Astrocyte of the cerebellum (primary cell): ENCODE measurements around the gene ANKEF1.

Source experiments
- DNase-seq: peaks from one replicate; pipeline ENCODE4 v3.0.0-alpha.2; 2011; ENCODE audit warnings: low read depth
- H3K4me3 ChIP-seq: 2 replicates; pipeline ENCODE4 v1.5.1; 2011; ENCODE audit warnings: mild to moderate bottlenecking, low read depth, low read length, moderate library complexity
- in situ Hi-C: cut with HindIII; loops from 2 replicates; pipeline ENCODE4 v1.10.0; 2017; ENCODE audit warnings: low sequenced_read_pairs
- TF ChIP-seq, protein P1 (sequence below): IDR thresholded peaks from 2 replicates; pipeline ENCODE4 v1.5.1; 2012; ENCODE audit warnings: low read length, low read depth, moderate library complexity, mild to moderate bottlenecking; ENCODE audit errors: missing control alignments

ANKEF1 gene

DNA sequence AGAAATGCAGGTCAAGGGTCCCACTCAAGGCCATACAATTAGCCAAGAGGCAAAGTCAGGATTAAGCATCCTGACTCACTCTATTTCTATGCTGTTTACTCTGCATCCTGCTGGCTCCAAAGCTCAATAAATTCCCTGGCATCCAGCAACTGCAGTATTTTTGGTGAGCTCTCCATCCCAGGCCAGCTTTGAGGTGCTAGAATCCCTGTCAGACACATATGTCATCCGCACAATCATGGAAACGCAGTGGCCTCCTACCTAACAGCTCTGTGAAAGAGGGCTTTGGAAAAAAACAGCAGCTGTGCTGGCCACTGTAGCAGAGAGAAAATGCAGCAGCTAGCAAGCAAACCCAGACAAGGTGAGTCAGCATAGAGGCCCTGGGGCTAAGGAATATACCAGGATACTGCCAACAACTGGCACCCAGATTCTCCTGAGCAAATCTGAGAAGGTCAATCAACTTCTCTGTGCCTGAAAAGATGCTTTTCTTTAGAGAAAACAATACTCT is 58.4 kb downstream of the ANKEF1 start:
- in situ Hi-C loops = no loop called here
- DNase-seq = peak; percentile 53
- TF ChIP-seq, protein P1, sequence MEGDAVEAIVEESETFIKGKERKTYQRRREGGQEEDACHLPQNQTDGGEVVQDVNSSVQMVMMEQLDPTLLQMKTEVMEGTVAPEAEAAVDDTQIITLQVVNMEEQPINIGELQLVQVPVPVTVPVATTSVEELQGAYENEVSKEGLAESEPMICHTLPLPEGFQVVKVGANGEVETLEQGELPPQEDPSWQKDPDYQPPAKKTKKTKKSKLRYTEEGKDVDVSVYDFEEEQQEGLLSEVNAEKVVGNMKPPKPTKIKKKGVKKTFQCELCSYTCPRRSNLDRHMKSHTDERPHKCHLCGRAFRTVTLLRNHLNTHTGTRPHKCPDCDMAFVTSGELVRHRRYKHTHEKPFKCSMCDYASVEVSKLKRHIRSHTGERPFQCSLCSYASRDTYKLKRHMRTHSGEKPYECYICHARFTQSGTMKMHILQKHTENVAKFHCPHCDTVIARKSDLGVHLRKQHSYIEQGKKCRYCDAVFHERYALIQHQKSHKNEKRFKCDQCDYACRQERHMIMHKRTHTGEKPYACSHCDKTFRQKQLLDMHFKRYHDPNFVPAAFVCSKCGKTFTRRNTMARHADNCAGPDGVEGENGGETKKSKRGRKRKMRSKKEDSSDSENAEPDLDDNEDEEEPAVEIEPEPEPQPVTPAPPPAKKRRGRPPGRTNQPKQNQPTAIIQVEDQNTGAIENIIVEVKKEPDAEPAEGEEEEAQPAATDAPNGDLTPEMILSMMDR = no peak

DNA sequence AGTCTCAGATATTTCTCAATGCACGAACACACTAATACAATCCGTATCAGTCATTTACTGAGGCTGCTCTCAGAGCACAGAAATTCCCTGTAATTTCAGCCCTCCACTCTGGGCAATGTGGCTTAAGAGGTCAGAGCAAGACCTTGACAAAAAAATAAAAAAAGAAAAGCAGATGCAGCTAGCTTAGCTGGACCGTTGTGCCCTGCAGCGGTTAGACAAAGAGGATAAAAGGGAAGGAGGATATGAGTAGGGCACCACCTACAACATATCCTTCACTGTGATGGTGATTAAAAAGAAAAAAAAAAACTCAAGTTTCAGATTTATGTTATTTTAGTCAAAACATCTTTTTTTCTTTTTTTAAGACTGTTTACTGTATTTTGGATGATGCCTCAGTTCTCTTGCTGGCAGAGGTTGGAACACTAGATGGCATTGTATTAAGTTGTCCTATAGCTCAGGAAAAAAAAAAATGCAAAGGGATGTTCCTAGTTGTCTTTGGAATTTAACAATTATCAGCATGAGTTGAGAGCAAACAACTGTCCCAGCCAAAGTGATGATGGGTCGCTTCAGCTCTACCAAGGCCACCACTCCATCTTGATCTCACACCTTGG is 59.9 kb downstream of the ANKEF1 start:
- in situ Hi-C loops = no loop called here
- TF ChIP-seq, protein P1 = peak; percentile 6
- no peak for DNase-seq
- no peak overlapping the region for H3K4me3 ChIP-seq

More for the DNA sequence above, 58.4 kb downstream of the ANKEF1 start:
- H3K4me3 ChIP-seq = no peak overlapping the region

DNA sequence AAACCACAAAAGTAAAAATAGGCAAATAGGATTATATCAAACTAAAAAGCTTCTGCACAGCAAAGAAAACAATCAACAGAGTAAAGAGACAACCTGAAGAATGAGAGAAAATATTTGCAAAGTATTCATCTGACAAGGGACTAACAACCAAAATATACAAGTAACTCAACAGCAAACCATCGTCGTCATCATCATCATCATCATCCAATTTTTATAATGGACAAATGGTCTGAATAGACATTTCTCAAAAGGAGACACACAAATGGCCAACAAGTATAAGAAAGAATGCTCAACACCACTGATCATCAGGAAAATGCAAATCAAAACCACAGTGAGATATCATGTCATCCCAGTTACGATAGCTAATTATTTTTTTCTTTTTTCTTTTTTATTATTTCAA is 62.0 kb downstream of the ANKEF1 start:
- DNase-seq = no peak
- in situ Hi-C loops = no loop called here
- TF ChIP-seq, protein P1 = no peak

DNA sequence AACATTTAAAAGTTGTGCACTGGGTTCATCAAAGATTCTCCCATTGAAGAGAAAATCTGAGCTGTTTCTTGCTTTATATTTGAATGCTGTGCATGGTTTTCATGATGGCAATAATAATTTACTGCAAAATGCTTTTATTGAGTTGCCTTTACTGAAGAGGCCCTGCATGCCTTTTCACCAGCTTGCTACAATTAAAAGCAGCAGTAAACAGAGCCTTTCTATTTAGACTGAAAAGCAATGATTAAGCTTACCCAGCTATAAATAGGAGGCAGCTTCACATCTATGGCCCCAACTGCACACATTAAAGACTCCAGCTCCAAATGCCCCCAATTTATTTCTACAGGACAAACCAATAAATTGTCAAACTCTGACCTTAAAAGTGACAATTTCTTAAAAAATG is 70.3 kb downstream of the ANKEF1 start:
- in situ Hi-C loops = no loop called here

More for the DNA sequence above, 62.0 kb downstream of the ANKEF1 start:
- no peak overlapping the region for H3K4me3 ChIP-seq

More for the DNA sequence above, 70.3 kb downstream of the ANKEF1 start:
- TF ChIP-seq, protein P1 = no peak
- no peak overlapping the region for H3K4me3 ChIP-seq
- DNase-seq = no peak
